KBM-7 (cell line): ENCODE results near the gene RAB11FIP3.

Source experiments
- DNase-seq: peaks from one replicate; pipeline ENCODE4 v3.0.0-alpha.2; 2015
- in situ Hi-C: fragments of 300-500 bp; cut with MboI; formaldehyde crosslinking; loops from 2 replicates; pipeline ENCODE4 v1.14.3; 2020; ENCODE audit warnings: low sequenced_read_pairs, low pct_unique_long_range_greater_than_20kb, mixed read lengths

The RAB11FIP3 gene

GRCh38 chr16:557463-558297 is 132.2 kb downstream of the RAB11FIP3 start:
- no peak for DNase-seq
- in situ Hi-C loops = no loop called here

- in situ Hi-C loops = no loop called here
Measured at GRCh38 chr16:558298-559020, 133.0 kb downstream of the RAB11FIP3 start.

GRCh38 chr16:559021-559380 is 133.6 kb downstream of the RAB11FIP3 start:
- no peak for DNase-seq
- in situ Hi-C loops = no loop called here

More at GRCh38 chr16:558298-559020, 133.0 kb downstream of the RAB11FIP3 start:
- no peak for DNase-seq

GRCh38 chr16:559411-560203 is 134.2 kb downstream of the RAB11FIP3 start:
- DNase-seq = no peak
- in situ Hi-C loops = no loop called here

GRCh38 chr16:560204-560700 is 134.8 kb downstream of the RAB11FIP3 start, which contains the start of gene PRR35:
PRR35 (plus strand) TSS chr16:560394; CDS start chr16:563295, 2,901 bp downstream.
- no peak for DNase-seq
- in situ Hi-C loops = no loop called here

GRCh38 chr16:560701-561412 is 135.4 kb downstream of the RAB11FIP3 start:
- in situ Hi-C loops = no loop called here
- DNase-seq = no peak

- no peak for DNase-seq
- in situ Hi-C loops = no loop called here
Measured at GRCh38 chr16:561413-561794, 136.0 kb downstream of the RAB11FIP3 start.

- DNase-seq = no peak
- in situ Hi-C loops = no loop called here
Measured at GRCh38 chr16:561957-562938, 136.8 kb downstream of the RAB11FIP3 start.

- no peak for DNase-seq
- in situ Hi-C loops = no loop called here
Measured at GRCh38 chr16:563072-563644, 137.7 kb downstream of the RAB11FIP3 start.

- in situ Hi-C loops = no loop called here
- no peak for DNase-seq
Measured at GRCh38 chr16:564690-565418, 139.4 kb downstream of the RAB11FIP3 start.

GRCh38 chr16:565419-566330 is 140.2 kb downstream of the RAB11FIP3 start:
- in situ Hi-C loops = no loop called here
- no peak for DNase-seq

GRCh38 chr16:566475-567372 is 141.3 kb downstream of the RAB11FIP3 start, which contains the start of gene NHLRC4:
NHLRC4 (plus strand) TSS chr16:567005; CDS start chr16:568048, 1,043 bp downstream.
- peak; percentile 81 for DNase-seq
- in situ Hi-C loops = no loop called here

- in situ Hi-C loops = no loop called here
- no peak for DNase-seq
Measured at GRCh38 chr16:567373-568256, 142.2 kb downstream of the RAB11FIP3 start.
